H1 (cell line): Measurements from ENCODE around the gene TOR4A.

Experiments used
- EZH2 ChIP-seq: fragments of 200-600 bp; sonication (generic); IDR thresholded peaks from 2 replicates; pipeline ENCODE4 v1.7.1; 2012; ENCODE audit warnings: low read depth, mild to moderate bottlenecking, moderate library complexity, low read length, inconsistent platforms; ENCODE audit not compliant: severe bottlenecking
- KDM5A ChIP-seq: fragments of 200-600 bp; IDR thresholded peaks from 2 replicates; pipeline ENCODE4 v1.7.1; 2012; ENCODE audit warnings: mild to moderate bottlenecking, low read length, inconsistent platforms, mixed read lengths

DNA sequence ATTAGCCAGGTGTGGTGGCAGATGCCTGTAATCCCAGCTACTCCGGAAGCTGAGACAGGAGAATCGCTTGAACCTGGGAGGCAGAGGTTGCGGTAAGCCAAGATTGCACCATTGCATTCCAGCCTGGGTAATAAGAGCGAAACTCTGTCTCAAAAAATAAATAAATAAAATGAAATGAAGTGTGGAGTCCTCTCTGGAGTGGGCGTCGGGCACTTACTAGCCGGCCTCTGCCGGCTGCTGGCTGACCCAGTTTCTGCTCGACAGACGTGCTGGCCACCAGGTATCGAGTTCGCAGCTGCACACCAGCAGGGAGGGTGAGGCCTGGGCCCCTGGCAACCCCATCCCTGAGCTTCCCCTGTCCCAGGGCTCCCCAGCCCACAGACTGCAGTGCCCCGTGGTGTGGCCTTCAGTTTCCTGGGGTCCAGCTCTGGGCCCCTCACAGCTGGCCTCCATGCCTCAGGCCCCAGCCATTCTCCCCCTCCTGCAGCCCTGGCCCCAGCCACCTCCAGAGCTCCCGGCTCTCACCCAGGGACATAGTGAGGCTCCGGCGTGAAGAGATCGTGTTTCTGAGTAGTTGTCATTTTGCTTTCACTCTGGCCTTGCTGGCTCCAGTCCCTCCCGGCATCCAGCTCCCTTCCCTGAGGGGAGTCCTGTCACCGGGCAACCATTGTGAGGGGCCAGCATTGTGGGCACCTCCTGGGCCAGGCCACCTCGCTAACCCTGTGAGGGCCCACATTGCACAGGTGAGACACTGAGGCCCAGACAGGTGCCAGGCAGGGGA is 30.2 kb upstream of the TOR4A start:
- TF ChIP-seq KDM5A (no peak), EZH2 (no peak)
